ENCODE data around the gene CD300LG.

- no peak for TF ChIP-seq CTCF (IDR thresholded peaks at IDR 0.05; ENCODE audit: insufficient read depth, low read length, poor library complexity, severe bottlenecking)
- no peak for TF ChIP-seq EZH2phosphoT487 (conservative IDR thresholded peaks at IDR 0.05; ENCODE audit: low read length)
These were observed 30.1 kb downstream of the CD300LG start for GRCh38 chr17:43877031-43877430.
